ENCODE measurements around the gene KLRG1.

- TF ChIP-seq POLR2AphosphoS5 (IDR thresholded peaks at IDR 0.05; ENCODE audit: low read depth, low read length) (no peak), POLR2A (IDR thresholded peaks at IDR 0.05; ENCODE audit: low read depth, low read length) (no peak), TAF1 (IDR thresholded peaks at IDR 0.05; ENCODE audit: low read depth, low read length) (no peak), PAX5 (IDR thresholded peaks at IDR 0.05; ENCODE audit: insufficient read depth, low read length, severe bottlenecking) (no peak), SPI1 (IDR thresholded peaks at IDR 0.05; ENCODE audit: low read depth, low read length) (no peak), POU2F2 (IDR thresholded peaks at IDR 0.05; ENCODE audit: low read depth, low read length) (no peak)
Observed at GRCh38 chr12:8993827-8994226, 4.5 kb downstream of the KLRG1 start.

Measured in GM12891 (cell line).